Type B pancreatic cell (in vitro differentiated cells): ENCODE data around the gene CAMTA1. TPM values are rescaled to one million over a fixed set of nuclear protein-coding genes. Genes with fewer than 3 reads are reported as not detected.
"Not testable (repeated sequence)": the region's sequence is repeated elsewhere in the genome, so short reads cannot be mapped to it uniquely, and the experiment has no call there.

Source experiments
- DNase-seq: peaks from one replicate; pipeline ENCODE4 v3.0.0; 2021; ENCODE audit warnings: mixed read lengths; ENCODE audit not compliant: unreplicated experiment; ENCODE audit errors: extremely low spot score
- H3K27ac Mint-ChIP-seq: 2 replicates; pipeline ENCODE4 v1.8.0; 2021; ENCODE audit warnings: mild to moderate bottlenecking, mixed read lengths
- H3K27me3 Mint-ChIP-seq: 2 replicates; pipeline ENCODE4 v1.8.0; 2021; ENCODE audit warnings: mixed read lengths
- H3K36me3 Mint-ChIP-seq: 2 replicates; pipeline ENCODE4 v1.8.0; 2021; ENCODE audit warnings: mixed read lengths
- H3K4me1 Mint-ChIP-seq: one replicate; pipeline ENCODE4 v1.8.0; 2021; ENCODE audit warnings: mixed read lengths; ENCODE audit not compliant: unreplicated experiment
- H3K4me3 Mint-ChIP-seq: 2 replicates; pipeline ENCODE4 v1.8.0; 2021; ENCODE audit warnings: mild to moderate bottlenecking, mixed read lengths
- H3K9me3 Mint-ChIP-seq: 2 replicates; pipeline ENCODE4 v1.8.0; 2021; ENCODE audit warnings: mixed read lengths
- total RNA-seq: library from RNA; stranded (reverse); gene quantifications from 2 replicates; pipeline ENCODE4 v1.2.1, GENCODE V29; 2021; ENCODE audit warnings: low replicate concordance
- TF ChIP-seq, protein P1 (sequence below): fragments of 200-600 bp; sonication (generic); conservative IDR thresholded peaks from 2 replicates; pipeline ENCODE4 v1.5.0; 2021; ENCODE audit warnings: antibody characterized with exemption, mild to moderate bottlenecking

The CAMTA1 gene
- total RNA-seq, 1 donor from 2014 or later: 82.5 TPM

DNA sequence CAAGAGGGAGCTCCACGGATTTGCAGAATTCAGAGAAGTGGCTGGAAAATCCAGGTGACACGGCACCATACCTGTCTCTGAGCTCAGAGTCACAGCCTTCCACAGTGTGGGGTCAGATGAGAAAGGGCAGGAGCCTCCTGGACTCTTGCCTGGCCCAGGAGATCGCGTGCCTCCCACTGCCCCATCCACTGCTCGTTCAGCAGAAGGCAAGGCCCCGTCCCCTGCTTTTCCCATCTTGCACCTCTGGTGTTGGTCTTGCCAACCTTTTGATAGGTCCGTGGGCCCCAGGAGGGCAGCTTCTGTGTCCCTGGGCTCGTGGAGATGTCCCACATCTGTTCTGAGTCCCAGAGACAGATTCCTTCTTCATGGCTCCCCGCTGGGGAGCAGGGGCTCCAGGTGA is 902.2 kb downstream of the CAMTA1 start:
- no peak overlapping the region for H3K27ac Mint-ChIP-seq

GRCh38 chr1:7688659-7689058 is 903.4 kb downstream of the CAMTA1 start:
- H3K4me1 Mint-ChIP-seq: no peaks in the 10 kb centered on the region
- no peak for DNase-seq
- H3K4me3 Mint-ChIP-seq: no peak overlapping the region
- H3K9me3 Mint-ChIP-seq: no peaks in the 10 kb centered on the region
- H3K36me3 Mint-ChIP-seq: no peaks in the 10 kb centered on the region
- TF ChIP-seq, protein P1, sequence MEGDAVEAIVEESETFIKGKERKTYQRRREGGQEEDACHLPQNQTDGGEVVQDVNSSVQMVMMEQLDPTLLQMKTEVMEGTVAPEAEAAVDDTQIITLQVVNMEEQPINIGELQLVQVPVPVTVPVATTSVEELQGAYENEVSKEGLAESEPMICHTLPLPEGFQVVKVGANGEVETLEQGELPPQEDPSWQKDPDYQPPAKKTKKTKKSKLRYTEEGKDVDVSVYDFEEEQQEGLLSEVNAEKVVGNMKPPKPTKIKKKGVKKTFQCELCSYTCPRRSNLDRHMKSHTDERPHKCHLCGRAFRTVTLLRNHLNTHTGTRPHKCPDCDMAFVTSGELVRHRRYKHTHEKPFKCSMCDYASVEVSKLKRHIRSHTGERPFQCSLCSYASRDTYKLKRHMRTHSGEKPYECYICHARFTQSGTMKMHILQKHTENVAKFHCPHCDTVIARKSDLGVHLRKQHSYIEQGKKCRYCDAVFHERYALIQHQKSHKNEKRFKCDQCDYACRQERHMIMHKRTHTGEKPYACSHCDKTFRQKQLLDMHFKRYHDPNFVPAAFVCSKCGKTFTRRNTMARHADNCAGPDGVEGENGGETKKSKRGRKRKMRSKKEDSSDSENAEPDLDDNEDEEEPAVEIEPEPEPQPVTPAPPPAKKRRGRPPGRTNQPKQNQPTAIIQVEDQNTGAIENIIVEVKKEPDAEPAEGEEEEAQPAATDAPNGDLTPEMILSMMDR: no peak
- no peak overlapping the region for H3K27ac Mint-ChIP-seq
- peaks cover 26% of the 10 kb centered on the region for H3K27me3 Mint-ChIP-seq

More for the DNA sequence above, 902.2 kb downstream of the CAMTA1 start:
- Mint-ChIP-seq H3K4me1 (no peaks in the 10 kb centered on the region), H3K27me3 (peaks cover 20% of the 10 kb centered on the region), H3K4me3 (no peak overlapping the region), H3K36me3 (no peaks in the 10 kb centered on the region), H3K9me3 (no peaks in the 10 kb centered on the region)
- TF ChIP-seq, protein P1: no peak
- DNase-seq: no peak

- peaks cover 31% of the 10 kb centered on the region for H3K27me3 Mint-ChIP-seq
Observed at GRCh38 chr1:7689307-7689706, 904.1 kb downstream of the CAMTA1 start.

DNA sequence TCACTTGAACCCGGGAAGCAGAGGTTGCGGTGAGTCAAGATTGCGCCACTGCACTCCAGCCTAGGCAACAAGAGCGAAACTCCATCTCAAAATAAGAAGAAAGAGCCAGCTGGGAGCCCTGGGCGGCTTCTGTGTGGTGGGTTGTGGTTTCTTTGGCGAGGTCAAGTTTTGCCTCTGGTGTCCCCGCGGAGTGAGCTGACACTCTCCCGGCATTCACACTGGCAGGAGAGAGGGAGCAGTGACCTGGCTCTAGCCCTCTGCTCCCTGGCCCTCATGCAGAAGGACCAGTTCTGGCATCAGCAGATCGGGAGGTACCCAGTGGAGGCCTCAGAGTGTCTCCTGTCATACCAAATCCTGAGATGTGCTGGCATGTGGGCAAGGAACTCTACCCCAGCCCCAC is 904.8 kb downstream of the CAMTA1 start:
- H3K4me3 Mint-ChIP-seq: no peak overlapping the region
- H3K4me1 Mint-ChIP-seq: peaks cover 7% of the 10 kb centered on the region
- H3K27ac Mint-ChIP-seq: no peak overlapping the region
- TF ChIP-seq, protein P1: no peak
- H3K36me3 Mint-ChIP-seq: no peaks in the 10 kb centered on the region
- peaks cover 35% of the 10 kb centered on the region for H3K27me3 Mint-ChIP-seq
- H3K9me3 Mint-ChIP-seq: no peaks in the 10 kb centered on the region
- DNase-seq: no peak

More at GRCh38 chr1:7689307-7689706, 904.1 kb downstream of the CAMTA1 start:
- H3K27ac Mint-ChIP-seq, H3K36me3 Mint-ChIP-seq, DNase-seq, H3K4me1 Mint-ChIP-seq, H3K9me3 Mint-ChIP-seq, H3K4me3 Mint-ChIP-seq: not testable (repeated sequence)

- peaks cover 10% of the 10 kb centered on the region for H3K4me1 Mint-ChIP-seq
- no peaks in the 10 kb centered on the region for H3K9me3 Mint-ChIP-seq
- TF ChIP-seq, protein P1: no peak
- H3K27me3 Mint-ChIP-seq: peaks cover 34% of the 10 kb centered on the region
- DNase-seq: no peak
- no peaks in the 10 kb centered on the region for H3K36me3 Mint-ChIP-seq
- no peak overlapping the region for H3K4me3 Mint-ChIP-seq
- H3K27ac Mint-ChIP-seq: no peak overlapping the region
Observed at GRCh38 chr1:7690496-7691182, 905.4 kb downstream of the CAMTA1 start.

DNA sequence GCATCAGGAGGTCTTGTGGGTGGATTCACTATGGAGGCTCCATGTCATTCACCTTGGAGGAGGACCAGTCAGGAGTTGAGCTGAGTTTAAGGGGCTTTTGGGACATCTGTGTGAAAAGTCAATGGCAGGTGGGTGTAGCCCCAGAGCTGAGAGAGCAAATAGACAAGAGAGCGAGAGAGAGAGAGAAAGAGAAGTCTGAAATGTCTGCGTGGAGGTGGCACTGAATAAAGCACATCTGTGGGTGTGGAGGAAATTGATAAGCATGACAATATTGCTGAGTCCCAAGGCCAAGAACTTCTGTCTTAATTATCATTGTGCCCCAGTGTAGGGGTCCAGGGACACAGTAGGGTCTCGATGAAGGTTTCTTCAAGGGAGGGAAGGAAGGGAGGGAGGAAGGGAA is 906.3 kb downstream of the CAMTA1 start:
- TF ChIP-seq, protein P1: no peak
- H3K4me3 Mint-ChIP-seq: no peak overlapping the region
- H3K27me3 Mint-ChIP-seq: peaks cover 26% of the 10 kb centered on the region
- peaks cover 13% of the 10 kb centered on the region for H3K4me1 Mint-ChIP-seq
- H3K9me3 Mint-ChIP-seq: no peaks in the 10 kb centered on the region
- DNase-seq: no peak
- H3K36me3 Mint-ChIP-seq: no peaks in the 10 kb centered on the region
- no peak overlapping the region for H3K27ac Mint-ChIP-seq
